ENCODE results near the gene PKN2.

GRCh38 chr1:88742531-88742930 is 58.5 kb downstream of the PKN2 start:
- TF ChIP-seq CTCF (IDR thresholded peaks at IDR 0.05) (no peak), EP300 (IDR thresholded peaks at IDR 0.05; ENCODE audit: low read depth) (no peak), POLR2AphosphoS5 (IDR thresholded peaks at IDR 0.05) (no peak), POLR2A (IDR thresholded peaks at IDR 0.05) (no peak)

Measured in transverse colon (tissue), 4 donors.